Urinary bladder (tissue), 4 donors: ENCODE results near the gene CAPN13. TPM values are rescaled to one million over a fixed set of nuclear protein-coding genes. Genes with fewer than 3 reads are reported as not detected.

ENCODE experiments used
- DNase-seq: peaks from one replicate; pipeline ENCODE4 v3.0.0-alpha.2; 2015; ENCODE audit errors: extremely low spot score
- H3K27ac ChIP-seq: one replicate; pipeline ENCODE4 v1.5.1; 2013; ENCODE audit warnings: low read depth, mild to moderate bottlenecking, moderate library complexity
- H3K36me3 ChIP-seq: one replicate; pipeline ENCODE4 v1.6.1; 2013; ENCODE audit warnings: mild to moderate bottlenecking, moderate library complexity; ENCODE audit not compliant: insufficient read depth
- H3K4me1 ChIP-seq: one replicate; pipeline ENCODE4 v1.6.1; 2013; ENCODE audit warnings: mild to moderate bottlenecking, moderate library complexity; ENCODE audit not compliant: insufficient read depth
- H3K4me3 ChIP-seq: one replicate; pipeline ENCODE4 v1.5.1; 2013; ENCODE audit warnings: low read depth, low read length
- WGBS: extraction: QIAGEN DNeasy Blood & Tissue Kit; methylation state at CpG from one replicate; pipeline ENCODE4 v1.1.7; 2013; 5-methylcytosine and 5-hydroxymethylcytosine counted together
- polyA plus RNA-seq: library from polyadenylated mRNA; stranded (reverse); fragments of 200-250 nt; gene quantifications from one replicate; pipeline ENCODE4 v1.2.3, GENCODE V29; 2013
- small RNA-seq: library from RNA; depleted of rRNA; stranded (forward); fragments of <200 nt; gene quantifications from one replicate; pipeline ENCODE3, GENCODE V24; 2014
- total RNA-seq: library from RNA; depleted of rRNA; stranded (reverse); fragments of >200 nt; gene quantifications from one replicate; pipeline ENCODE4 v1.2.3, GENCODE V29; 2014
- donor health status: healthy with polysubstance abuse.
- donor health status: healthy.

Gene CAPN13
- total and polyA plus RNA-seq, 2 donors = 1.8 to 6.0 TPM

DNA sequence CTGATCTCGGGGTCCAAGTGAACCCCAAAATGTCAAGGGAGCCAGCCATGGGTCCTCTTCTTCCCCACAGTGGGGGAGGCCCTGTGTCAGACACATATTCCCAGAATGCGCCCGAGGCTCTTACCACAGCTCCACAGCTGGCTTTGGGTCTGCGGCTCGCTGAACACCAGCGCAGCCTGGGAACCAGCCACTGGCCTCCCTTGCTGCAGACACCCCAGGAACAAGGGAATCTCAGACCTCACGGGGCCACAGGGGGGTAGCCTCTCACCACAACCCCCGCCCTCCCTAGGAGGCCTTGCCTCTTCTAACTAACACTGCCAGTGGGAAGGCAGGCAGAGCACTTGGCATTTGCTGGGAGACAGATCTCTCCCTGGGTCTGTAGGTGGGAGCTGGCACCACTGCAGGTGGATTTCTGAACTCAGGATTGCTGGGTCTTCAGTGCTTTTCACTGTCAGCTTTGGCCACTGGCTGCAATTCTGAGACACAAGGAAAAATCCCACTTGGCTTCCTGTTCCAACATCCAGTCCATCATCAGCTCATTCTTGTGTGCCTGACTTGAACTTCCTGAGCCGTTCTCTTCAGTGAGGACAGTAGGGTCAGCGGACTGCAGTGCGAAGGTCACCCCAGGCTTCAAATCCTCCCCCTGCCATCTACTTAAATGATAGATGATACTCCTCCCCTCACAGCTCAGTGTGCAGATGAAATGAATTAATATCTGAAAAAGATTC, 128.7 kb downstream of the CAPN13 start:
- Histone ChIP-seq H3K36me3 (no peaks in the 10 kb centered on the region), H3K4me1 (no peaks in the 10 kb centered on the region), H3K27ac (no peak overlapping the region), H3K4me3 (no peak overlapping the region)
- DNase-seq = no peak
- WGBS = 83% methylated on average over 11 of the region's 11 CpGs

GRCh38 chr2:30677861-30678385, 129.3 kb downstream of the CAPN13 start:
- Histone ChIP-seq H3K4me1 (no peaks in the 10 kb centered on the region), H3K4me3 (no peak overlapping the region), H3K36me3 (no peaks in the 10 kb centered on the region), H3K27ac (no peak overlapping the region)
- no peak for DNase-seq
- WGBS = 93% methylated on average over 5 of the region's 5 CpGs

DNA sequence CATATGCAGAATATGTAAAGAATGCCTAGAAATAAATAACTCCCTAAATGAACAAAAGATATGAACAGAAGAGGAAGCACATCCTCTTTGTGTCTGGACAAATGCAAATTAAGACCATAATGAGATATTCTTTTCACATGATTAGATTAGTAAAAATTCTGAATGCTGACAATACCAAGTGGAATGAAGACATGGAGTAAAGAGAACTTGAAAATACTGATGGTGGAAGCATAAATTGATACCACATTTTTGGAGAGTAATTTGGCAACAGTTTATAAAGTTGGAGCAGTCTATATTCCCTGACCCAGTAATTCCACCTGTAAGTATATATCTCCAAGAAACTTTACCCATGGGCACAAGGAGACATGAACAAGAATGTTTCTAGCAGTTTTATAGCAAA, 130.0 kb downstream of the CAPN13 start:
- H3K27ac ChIP-seq = no peak overlapping the region
- no peaks in the 10 kb centered on the region for H3K4me1 ChIP-seq
- DNase-seq = no peak
- H3K36me3 ChIP-seq = no peaks in the 10 kb centered on the region
- H3K4me3 ChIP-seq = no peak overlapping the region

DNA sequence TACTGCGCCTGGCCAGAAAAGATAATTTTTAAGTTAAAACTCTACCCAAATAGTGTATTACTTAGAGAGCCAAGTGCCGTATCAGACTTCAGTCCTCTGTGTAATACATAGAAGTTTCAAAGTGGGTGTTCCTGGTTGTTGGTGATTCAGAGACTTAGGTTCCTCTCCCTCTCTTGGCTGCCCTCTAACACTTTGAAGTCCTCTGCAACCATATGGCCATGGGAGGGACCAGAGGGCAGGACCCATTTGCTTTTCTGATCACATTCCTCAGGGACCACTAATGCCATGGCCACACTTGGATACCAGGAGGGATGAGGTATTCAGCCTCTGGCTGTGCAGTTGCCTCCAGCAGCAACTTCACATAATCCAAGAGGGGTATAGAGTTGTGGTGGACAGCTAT, 131.5 kb downstream of the CAPN13 start:
- Histone ChIP-seq H3K36me3 (no peaks in the 10 kb centered on the region), H3K4me1 (no peaks in the 10 kb centered on the region), H3K27ac (no peak overlapping the region), H3K4me3 (no peak overlapping the region)
- DNase-seq = no peak
- WGBS = 84% methylated on average over 2 of the region's 2 CpGs

GRCh38 chr2:30673127-30673526, 134.1 kb downstream of the CAPN13 start:
- no peaks in the 10 kb centered on the region for H3K4me1 ChIP-seq
- WGBS = 91% methylated on average over 4 of the region's 4 CpGs
- H3K27ac ChIP-seq = no peak overlapping the region
- DNase-seq = no peak
- H3K36me3 ChIP-seq = no peaks in the 10 kb centered on the region
- no peak overlapping the region for H3K4me3 ChIP-seq

Small RNAs within 50 kb of the gene (small RNA-seq; reads per million reads assigned to genes)
- gene AC092569.1 = not detected
